PFSK-1 (cell line): ENCODE measurements around the gene POU2AF3.

ENCODE experiments used
- POLR2AphosphoS5 ChIP-seq: IDR thresholded peaks from 2 replicates; pipeline ENCODE4 v1.6.1; 2012; ENCODE audit warnings: low read depth, mild to moderate bottlenecking, control low read depth, low read length, moderate library complexity
- REST ChIP-seq, 2 experiments: IDR thresholded peaks; 2 replicates each; pipeline versions ENCODE4 v1.6.1 to v1.8.0; 2011 to 2012; ENCODE audit warnings: low read depth in 2 of 2, low read length in 2 of 2, control low read depth in 1 of 2, inconsistent platforms in 1 of 2, mild to moderate bottlenecking in 1 of 2, moderate library complexity in 1 of 2; ENCODE audit not compliant: insufficient read depth in 1 of 2
- SIN3A ChIP-seq: IDR thresholded peaks from 2 replicates; pipeline ENCODE4 v1.6.1; 2012; ENCODE audit warnings: mild to moderate bottlenecking, low read length, moderate library complexity, borderline replicate concordance; ENCODE audit not compliant: insufficient read depth
- TAF1 ChIP-seq: IDR thresholded peaks from 2 replicates; pipeline ENCODE4 v1.6.1; 2012; ENCODE audit warnings: low read length, control low read depth, borderline replicate concordance; ENCODE audit not compliant: insufficient read depth

GRCh38 chr11:111302298-111302697 is 4.0 kb downstream of the POU2AF3 start:
- TF ChIP-seq TAF1: no peak
- TF ChIP-seq REST (IDR thresholded peaks at IDR 0.05; ENCODE audit: insufficient read depth in 1 of 2, low read depth in 2 of 2, low read length in 2 of 2): no peak
- TF ChIP-seq POLR2AphosphoS5: no peak
- TF ChIP-seq SIN3A: no peak
